Neural progenitor cell (in vitro differentiated cells): ENCODE measurements around the gene CARTPT. TPM values are rescaled to one million over a fixed set of nuclear protein-coding genes. Genes with fewer than 3 reads are reported as not detected.

Source experiments
- DNase-seq: peaks from one replicate; pipeline ENCODE4 v3.0.0-alpha.2; 2016; ENCODE audit warnings: low spot score
- H2AFZ ChIP-seq: fragments of 200-600 bp; sonication (generic); replicated peaks from 2 replicates; pipeline ENCODE4 v1.6.1; 2016; ENCODE audit warnings: antibody characterized with exemption
- H3F3A ChIP-seq: fragments of 200-600 bp; sonication (generic); 2 replicates; pipeline ENCODE4 v1.6.1; 2016; ENCODE audit warnings: antibody characterized with exemption, low read depth
- H3K27ac ChIP-seq: fragments of 200-600 bp; sonication (generic); 2 replicates; pipeline ENCODE4 v1.5.1; 2016; ENCODE audit warnings: mild to moderate bottlenecking
- H3K27me3 ChIP-seq: fragments of 200-600 bp; sonication (generic); 2 replicates; pipeline ENCODE4 v1.6.1; 2016; ENCODE audit warnings: mild to moderate bottlenecking, moderate library complexity
- H3K36me3 ChIP-seq: fragments of 200-600 bp; sonication (generic); 2 replicates; pipeline ENCODE4 v1.5.1; 2016
- H3K4me1 ChIP-seq: fragments of 200-600 bp; sonication (generic); 2 replicates; pipeline ENCODE4 v1.6.1; 2016; ENCODE audit warnings: mixed run types
- H3K4me2 ChIP-seq: fragments of 200-600 bp; sonication (generic); 2 replicates; pipeline ENCODE4 v1.6.1; 2016
- H3K4me3 ChIP-seq: fragments of 200-600 bp; sonication (generic); 2 replicates; pipeline ENCODE4 v1.5.1; 2016
- H3K79me2 ChIP-seq: fragments of 200-600 bp; sonication (generic); 2 replicates; pipeline ENCODE4 v1.6.1; 2016; ENCODE audit warnings: low read depth
- H3K9ac ChIP-seq: fragments of 200-600 bp; sonication (generic); 2 replicates; pipeline ENCODE4 v1.6.1; 2016
- H3K9me3 ChIP-seq: fragments of 200-600 bp; sonication (generic); 2 replicates; pipeline ENCODE4 v1.5.1; 2016; ENCODE audit warnings: low read depth
- H4K20me1 ChIP-seq: fragments of 200-600 bp; sonication (generic); 2 replicates; pipeline ENCODE4 v1.6.1; 2016; ENCODE audit warnings: low read depth
- H3K27ac Mint-ChIP-seq: 3 replicates; pipeline ENCODE4 v1.8.0; 2021; ENCODE audit warnings: mixed read lengths
- H3K27me3 Mint-ChIP-seq: 2 replicates; pipeline ENCODE4 v1.8.0; 2022; ENCODE audit warnings: low read depth, mild to moderate bottlenecking, inconsistent platforms, moderate library complexity, mixed read lengths; ENCODE audit not compliant: insufficient read depth
- H3K36me3 Mint-ChIP-seq: 3 replicates; pipeline ENCODE4 v1.8.0; 2021; ENCODE audit warnings: mixed read lengths
- H3K4me1 Mint-ChIP-seq: 3 replicates; pipeline ENCODE4 v1.8.0; 2021; ENCODE audit warnings: mixed read lengths
- H3K4me3 Mint-ChIP-seq: 3 replicates; pipeline ENCODE4 v1.8.0; 2021; ENCODE audit warnings: mild to moderate bottlenecking, moderate library complexity, mixed read lengths
- H3K9me3 Mint-ChIP-seq: 3 replicates; pipeline ENCODE4 v1.8.0; 2020; ENCODE audit warnings: mixed read lengths
- EZH2 ChIP-seq: fragments of 200-600 bp; sonication (generic); IDR thresholded peaks from 2 replicates; pipeline ENCODE4 v1.6.1; 2017; ENCODE audit warnings: antibody characterized with exemption, mild to moderate bottlenecking, moderate library complexity
- EZH2phosphoT487 ChIP-seq: fragments of 200-600 bp; sonication (generic); IDR thresholded peaks from 2 replicates; pipeline ENCODE4 v1.6.1; 2017; ENCODE audit warnings: antibody characterized with exemption
- total RNA-seq: library from RNA; depleted of rRNA; stranded (reverse); fragments of >200 nt; gene quantifications from 2 replicates; pipeline ENCODE4 v1.2.3, GENCODE V29; 2015; ENCODE audit warnings: low replicate concordance
- TF ChIP-seq, protein P1 (sequence below): fragments of 200-600 bp; sonication (generic); IDR thresholded peaks from 2 replicates; pipeline ENCODE4 v1.5.1; 2017; ENCODE audit warnings: antibody characterized with exemption, mild to moderate bottlenecking

Gene CARTPT
- total RNA-seq, 1 donor from 2014 or later: not detected

DNA sequence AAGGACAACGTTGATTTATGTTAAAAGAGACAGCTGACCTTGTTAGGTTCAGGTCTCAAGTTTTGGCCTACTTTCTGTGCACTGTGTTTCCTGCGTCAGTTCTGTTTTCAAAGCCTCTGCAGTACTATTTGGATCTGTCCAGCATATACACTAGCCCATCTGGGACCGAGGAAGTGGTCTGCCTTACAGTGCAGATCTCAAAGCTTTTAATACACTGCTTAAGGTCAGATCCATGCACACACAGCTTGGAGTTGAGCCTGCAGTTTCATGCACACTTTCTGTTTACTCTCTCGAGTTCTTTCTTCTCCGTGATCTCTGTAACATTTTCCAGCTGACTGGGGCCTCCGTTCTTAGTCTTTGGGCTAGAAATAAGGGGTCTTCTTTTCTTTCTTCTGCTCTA lies 24.1 kb downstream of the CARTPT start:
- H3K27ac ChIP-seq: no peak overlapping the region
- H3K79me2 ChIP-seq: no peaks in the 10 kb centered on the region
- H3K4me2 ChIP-seq: no peak overlapping the region
- no peaks in the 10 kb centered on the region for H3F3A ChIP-seq
- peaks cover 18% of the 10 kb centered on the region for H3K4me1 Mint-ChIP-seq
- no peaks in the 10 kb centered on the region for H3K36me3 Mint-ChIP-seq
- H2AFZ ChIP-seq: peak overlapping the region; percentile 42
- H3K27ac Mint-ChIP-seq: no peak overlapping the region
- H3K9me3 Mint-ChIP-seq: no peaks in the 10 kb centered on the region
- H4K20me1 ChIP-seq: no peaks in the 10 kb centered on the region
- H3K9me3 ChIP-seq: no peaks in the 10 kb centered on the region
- no peak overlapping the region for H3K4me3 ChIP-seq
- H3K36me3 ChIP-seq: no peaks in the 10 kb centered on the region
- no peak for DNase-seq
- H3K4me3 Mint-ChIP-seq: no peak overlapping the region
- H3K4me1 ChIP-seq: no peaks in the 10 kb centered on the region
- TF ChIP-seq, protein P1, sequence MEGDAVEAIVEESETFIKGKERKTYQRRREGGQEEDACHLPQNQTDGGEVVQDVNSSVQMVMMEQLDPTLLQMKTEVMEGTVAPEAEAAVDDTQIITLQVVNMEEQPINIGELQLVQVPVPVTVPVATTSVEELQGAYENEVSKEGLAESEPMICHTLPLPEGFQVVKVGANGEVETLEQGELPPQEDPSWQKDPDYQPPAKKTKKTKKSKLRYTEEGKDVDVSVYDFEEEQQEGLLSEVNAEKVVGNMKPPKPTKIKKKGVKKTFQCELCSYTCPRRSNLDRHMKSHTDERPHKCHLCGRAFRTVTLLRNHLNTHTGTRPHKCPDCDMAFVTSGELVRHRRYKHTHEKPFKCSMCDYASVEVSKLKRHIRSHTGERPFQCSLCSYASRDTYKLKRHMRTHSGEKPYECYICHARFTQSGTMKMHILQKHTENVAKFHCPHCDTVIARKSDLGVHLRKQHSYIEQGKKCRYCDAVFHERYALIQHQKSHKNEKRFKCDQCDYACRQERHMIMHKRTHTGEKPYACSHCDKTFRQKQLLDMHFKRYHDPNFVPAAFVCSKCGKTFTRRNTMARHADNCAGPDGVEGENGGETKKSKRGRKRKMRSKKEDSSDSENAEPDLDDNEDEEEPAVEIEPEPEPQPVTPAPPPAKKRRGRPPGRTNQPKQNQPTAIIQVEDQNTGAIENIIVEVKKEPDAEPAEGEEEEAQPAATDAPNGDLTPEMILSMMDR: no peak
- no peak for TF ChIP-seq EZH2
- TF ChIP-seq EZH2phosphoT487: no peak
- H3K27me3 ChIP-seq: no peaks in the 10 kb centered on the region
- no peaks in the 10 kb centered on the region for H3K27me3 Mint-ChIP-seq
- H3K9ac ChIP-seq: no peak overlapping the region

DNA sequence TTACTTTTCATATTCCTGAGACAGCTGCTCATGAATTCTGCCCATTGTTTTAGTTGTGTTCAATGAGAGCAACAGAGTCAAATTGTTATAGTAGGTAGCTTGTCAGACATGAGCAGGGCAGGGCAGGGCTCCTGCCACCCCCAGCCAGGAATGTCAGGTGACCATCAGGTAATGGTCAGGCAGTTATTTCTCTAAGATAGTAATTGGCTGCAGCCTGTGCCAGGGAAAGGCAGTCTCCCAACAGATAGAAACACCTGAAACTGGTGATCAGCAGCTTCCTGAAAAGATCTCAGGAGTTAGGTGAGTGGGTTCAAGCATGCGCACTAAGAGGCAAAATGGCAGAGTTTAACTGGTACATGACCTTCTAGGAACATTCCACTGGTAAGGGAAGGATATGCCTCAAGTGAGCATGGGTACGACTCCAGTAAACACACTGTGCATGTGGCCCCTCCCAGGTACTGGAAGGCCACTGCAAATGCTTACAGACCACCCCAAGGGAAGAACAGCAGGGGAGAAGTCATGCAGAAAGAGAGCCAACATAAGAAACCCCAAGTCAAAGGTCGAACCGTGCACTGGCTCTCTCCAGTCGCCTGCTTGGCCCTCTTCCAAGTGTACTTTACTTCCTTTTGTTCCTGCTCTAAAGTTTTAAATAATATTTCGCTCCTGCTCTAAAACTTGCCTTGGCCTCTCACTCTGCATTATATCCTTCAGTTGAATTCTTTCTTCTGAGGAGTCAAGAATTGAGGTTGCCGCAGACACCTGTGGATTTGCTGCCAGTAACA lies 25.1 kb downstream of the CARTPT start:
- Histone ChIP-seq H2AFZ (no peak overlapping the region), H3K27ac (no peak overlapping the region), H3K9me3 (no peaks in the 10 kb centered on the region), H3K4me3 (no peak overlapping the region), H3K9ac (no peak overlapping the region), H3K4me1 (no peaks in the 10 kb centered on the region), H3K79me2 (no peaks in the 10 kb centered on the region), H4K20me1 (no peaks in the 10 kb centered on the region), H3K27me3 (no peaks in the 10 kb centered on the region), H3K36me3 (no peaks in the 10 kb centered on the region), H3K4me2 (no peak overlapping the region), H3F3A (no peaks in the 10 kb centered on the region)
- Mint-ChIP-seq H3K27me3 (no peaks in the 10 kb centered on the region), H3K36me3 (no peaks in the 10 kb centered on the region), H3K4me3 (no peak overlapping the region), H3K4me1 (peaks cover 15% of the 10 kb centered on the region), H3K27ac (no peak overlapping the region), H3K9me3 (no peaks in the 10 kb centered on the region)
- no peak for TF ChIP-seq EZH2
- TF ChIP-seq, protein P1: no peak
- no peak for TF ChIP-seq EZH2phosphoT487
- no peak for DNase-seq

DNA sequence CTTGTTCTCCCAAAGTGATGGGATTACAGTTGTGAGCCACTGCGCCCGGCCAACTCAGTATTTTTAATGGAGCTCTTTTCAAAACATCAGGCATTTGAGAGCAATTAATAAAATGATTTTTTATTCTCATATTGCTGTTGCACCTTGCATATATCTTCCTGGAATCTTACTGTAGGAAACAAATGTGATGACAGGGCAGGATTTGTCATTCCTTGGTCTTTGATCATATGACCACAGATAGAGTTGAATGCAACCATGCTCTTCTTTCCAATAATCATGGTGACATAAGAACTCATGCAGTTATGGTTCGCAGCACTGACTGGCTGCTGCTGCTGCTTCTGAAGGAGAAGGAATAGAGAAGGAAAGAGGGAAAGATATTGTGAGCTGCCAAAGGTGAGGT lies 28.1 kb downstream of the CARTPT start:
- Histone ChIP-seq H3K4me2 (no peak overlapping the region), H3K9ac (no peak overlapping the region), H3K27me3 (no peaks in the 10 kb centered on the region), H3K9me3 (no peaks in the 10 kb centered on the region), H3K36me3 (no peaks in the 10 kb centered on the region), H3K4me3 (no peak overlapping the region), H3F3A (no peaks in the 10 kb centered on the region), H4K20me1 (no peaks in the 10 kb centered on the region), H3K79me2 (no peaks in the 10 kb centered on the region), H2AFZ (no peak overlapping the region), H3K27ac (no peak overlapping the region), H3K4me1 (no peaks in the 10 kb centered on the region)
- TF ChIP-seq EZH2phosphoT487 (no peak), EZH2 (no peak)
- TF ChIP-seq, protein P1: no peak
- Mint-ChIP-seq H3K4me3 (no peak overlapping the region), H3K9me3 (no peaks in the 10 kb centered on the region), H3K27ac (no peak overlapping the region), H3K36me3 (no peaks in the 10 kb centered on the region), H3K4me1 (peaks cover 15% of the 10 kb centered on the region), H3K27me3 (no peaks in the 10 kb centered on the region)
- no peak for DNase-seq
